Heart left ventricle (tissue), 13 donors: ENCODE results near the gene CBX1.

Experiments
- CTCF ChIP-seq, 12 donors: fragments of 200-600 bp; sonication (generic) in 4 of 12; IDR thresholded peaks; one replicate each; pipeline versions ENCODE4 v1.5.0 to v1.8.0; 2018 to 2022; ENCODE audit warnings: antibody characterized with exemption in 12 of 12, mild to moderate bottlenecking in 5 of 12
- POLR2A ChIP-seq, 2 donors: fragments of 450-650 bp; IDR thresholded peaks; one replicate each; pipeline ENCODE4 v1.6.1; 2017; ENCODE audit warnings: antibody characterized with exemption in 2 of 2, mild to moderate bottlenecking in 2 of 2, moderate library complexity in 2 of 2
- donor health status: ischemic (EF 13 %, LVEDD 7.1; RV severe dilation, severe dysfunction).
- donor health status: DM: no; HTN: yes; CAD: no.
- donor health status: DM: no; HTN: no; CAD: no.
- donor health status: ischemic (EF 25% LVEDD 6.9; RV normal size, moderate dysfunction).
- donor health status: ischemic (EF 25% LVEDD 5.7; RV mildly dilated, moderate dysfunction).
- donor health status: ischemic (EF 35%, LVEDD 5.7; RV mildly dilated, moderate dysfunction).
- donor health status: nonischemic (EF 11% LVEDD 7.7; RV severe dilation, severe dysfunction).
- donor health status: DM: yes; HTN: yes; CAD: no.
- donor health status: PGD.
- donor health status: ischemic (EF 29% LVEDD 5.4; RV normal size, mild dysfunction).
- donor health status: nonischemic (EF 23%, LVEDD 6.1; RV moderate dilation, normal function).

GRCh38 chr17:48106802-48107136, 5.5 kb upstream of the CBX1 start:
- TF ChIP-seq CTCF (IDR thresholded peaks at IDR 0.05) (no peak), POLR2A (IDR thresholded peaks at IDR 0.05) (no peak)
